ENCODE data around the gene CYP39A1. TPM values are rescaled to one million over a fixed set of nuclear protein-coding genes. Genes with fewer than 3 reads are reported as not detected.

The CYP39A1 gene
- total RNA-seq, 1 donor from 2014 or later: 5.4 TPM

DNA sequence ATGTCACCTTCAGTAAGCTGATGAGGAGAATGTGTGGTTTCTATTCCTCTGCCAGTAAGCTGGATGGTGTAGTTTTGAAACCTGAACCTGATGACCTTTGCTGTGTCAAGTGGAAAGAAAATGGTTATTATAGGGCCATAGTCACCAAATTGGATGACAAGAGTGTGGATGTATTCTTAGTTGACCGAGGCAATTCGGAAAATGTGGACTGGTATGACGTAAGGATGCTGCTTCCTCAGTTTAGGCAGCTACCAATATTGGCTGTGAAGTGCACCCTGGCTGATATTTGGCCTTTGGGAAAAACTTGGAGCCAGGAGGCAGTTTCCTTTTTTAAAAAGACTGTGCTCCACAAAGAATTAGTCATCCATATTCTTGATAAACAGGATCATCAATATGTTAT lies 37.0 kb upstream of the CYP39A1 start:
- H3K4me1 ChIP-seq: no peaks in the 10 kb centered on the region
- H3K4me3 ChIP-seq: no peak overlapping the region
- H3K27me3 ChIP-seq: no peaks in the 10 kb centered on the region
- H3K36me3 ChIP-seq: no peaks in the 10 kb centered on the region
- H3K27ac ChIP-seq: no peak overlapping the region
- no peak for TF ChIP-seq POLR2A (IDR thresholded peaks at IDR 0.05)
- no peak for TF ChIP-seq CTCF (IDR thresholded peaks at IDR 0.05)
- no peak for TF ChIP-seq POLR2AphosphoS5 (IDR thresholded peaks at IDR 0.05; ENCODE audit: insufficient read depth in 1 of 2, low read depth in 1 of 2)
- no peak for DNase-seq (ENCODE audit: extremely low spot score in 2 of 2)
- intact Hi-C loops (cut with DNase I): no loop called here
- H3K9me3 ChIP-seq: no peaks in the 10 kb centered on the region

DNA sequence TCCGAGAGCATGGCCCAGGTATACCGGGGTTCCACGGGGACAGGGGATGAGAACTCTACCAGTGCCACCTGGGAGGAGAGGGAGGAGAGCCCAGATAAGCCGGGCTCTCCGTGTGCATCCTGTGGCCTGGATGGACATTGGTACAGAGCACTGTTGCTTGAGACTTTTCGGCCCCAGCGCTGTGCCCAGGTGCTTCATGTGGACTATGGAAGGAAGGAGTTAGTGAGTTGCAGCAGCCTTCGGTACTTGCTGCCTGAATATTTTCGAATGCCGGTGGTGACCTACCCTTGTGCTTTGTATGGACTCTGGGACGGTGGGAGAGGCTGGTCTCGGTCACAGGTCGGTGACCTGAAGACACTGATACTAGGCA lies 36.3 kb upstream of the CYP39A1 start:
- Histone ChIP-seq H3K27me3 (no peaks in the 10 kb centered on the region), H3K27ac (no peak overlapping the region), H3K4me3 (no peak overlapping the region), H3K9me3 (no peaks in the 10 kb centered on the region), H3K4me1 (no peaks in the 10 kb centered on the region), H3K36me3 (no peaks in the 10 kb centered on the region)
- no peak for DNase-seq (ENCODE audit: extremely low spot score in 2 of 2)
- intact Hi-C loops (cut with DNase I): no loop called here
- TF ChIP-seq POLR2A (IDR thresholded peaks at IDR 0.05) (no peak), CTCF (IDR thresholded peaks at IDR 0.05) (no peak), POLR2AphosphoS5 (IDR thresholded peaks at IDR 0.05; ENCODE audit: insufficient read depth in 1 of 2, low read depth in 1 of 2) (no peak)

GRCh38 chr6:46688117-46688965 lies 35.7 kb upstream of the CYP39A1 start:
- no peak overlapping the region for H3K27ac ChIP-seq
- H3K9me3 ChIP-seq: no peaks in the 10 kb centered on the region
- no peaks in the 10 kb centered on the region for H3K36me3 ChIP-seq
- no peaks in the 10 kb centered on the region for H3K4me1 ChIP-seq
- H3K4me3 ChIP-seq: no peak overlapping the region
- no peak for TF ChIP-seq POLR2A (IDR thresholded peaks at IDR 0.05)
- TF ChIP-seq CTCF (IDR thresholded peaks at IDR 0.05): no peak
- TF ChIP-seq POLR2AphosphoS5 (IDR thresholded peaks at IDR 0.05; ENCODE audit: insufficient read depth in 1 of 2, low read depth in 1 of 2): no peak
- intact Hi-C loops (cut with DNase I): no loop called here
- no peak for DNase-seq (ENCODE audit: extremely low spot score in 2 of 2)
- H3K27me3 ChIP-seq: no peaks in the 10 kb centered on the region

DNA sequence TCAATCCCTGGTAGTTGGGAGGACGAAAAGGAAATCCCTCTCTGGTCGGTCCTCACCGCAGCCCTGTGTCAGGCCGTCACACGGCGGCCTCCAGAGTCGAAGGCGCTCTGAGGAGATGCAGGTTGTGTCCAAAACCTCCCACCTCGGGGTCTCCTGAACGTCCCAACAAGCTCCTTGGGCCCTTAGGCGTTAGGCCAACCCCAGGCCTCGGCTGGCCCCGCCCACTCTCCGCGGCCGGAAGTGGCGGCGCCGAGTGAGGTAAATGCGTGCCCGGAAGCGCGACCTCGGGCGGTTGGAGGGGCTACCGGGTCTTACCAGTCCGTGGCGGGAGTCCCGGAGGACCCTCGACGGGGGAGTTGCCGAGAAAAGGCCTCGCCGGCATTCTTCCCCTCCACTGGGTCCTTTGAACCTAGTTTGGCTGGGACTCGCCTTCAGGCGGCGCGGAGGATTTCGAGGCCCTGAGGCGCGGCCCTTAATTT lies 35.0 kb upstream of the CYP39A1 start, which contains the start of gene TDRD6:
TSS of gene TDRD6 (plus strand) at position 267 of the 479 bp plus-strand sequence. CDS start 244 bp downstream, outside the sequence.
- no peaks in the 10 kb centered on the region for H3K4me1 ChIP-seq
- DNase-seq (ENCODE audit: extremely low spot score in 2 of 2): no peak
- TF ChIP-seq POLR2AphosphoS5 (IDR thresholded peaks at IDR 0.05; ENCODE audit: insufficient read depth in 1 of 2, low read depth in 1 of 2) (no peak), CTCF (IDR thresholded peaks at IDR 0.05) (no peak), POLR2A (IDR thresholded peaks at IDR 0.05) (no peak)
- no peaks in the 10 kb centered on the region for H3K36me3 ChIP-seq
- intact Hi-C loops (cut with DNase I): no loop called here
- H3K27me3 ChIP-seq: no peaks in the 10 kb centered on the region
- H3K9me3 ChIP-seq: no peaks in the 10 kb centered on the region
- H3K27ac ChIP-seq: no peak within 1 kb of the TSS
- H3K4me3 ChIP-seq: no peak within 1 kb of the TSS

DNA sequence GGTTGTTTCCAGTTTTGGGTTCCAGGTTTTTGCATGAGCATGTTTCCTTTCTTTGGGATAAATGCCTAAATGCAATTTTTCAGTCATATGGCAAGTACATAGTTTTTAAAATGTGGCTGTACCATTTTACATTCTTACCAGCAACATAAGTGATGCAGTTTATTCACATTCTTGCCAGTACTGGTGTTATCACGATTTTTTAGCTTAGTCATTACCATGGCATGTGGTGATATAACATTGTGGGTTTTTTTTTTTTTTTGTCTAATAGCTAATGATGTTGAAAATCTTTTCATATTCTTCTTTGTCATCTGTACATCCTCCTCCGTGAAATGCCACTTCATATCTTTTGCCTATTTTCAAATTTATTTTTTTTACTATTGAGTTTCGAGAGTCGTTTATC lies 32.2 kb upstream of the CYP39A1 start:
- DNase-seq (ENCODE audit: extremely low spot score in 2 of 2): no peak
- intact Hi-C loops (cut with DNase I): no loop called here
- H3K4me3 ChIP-seq: no peak overlapping the region
- no peaks in the 10 kb centered on the region for H3K9me3 ChIP-seq
- H3K4me1 ChIP-seq: no peaks in the 10 kb centered on the region
- no peak overlapping the region for H3K27ac ChIP-seq
- no peaks in the 10 kb centered on the region for H3K27me3 ChIP-seq
- H3K36me3 ChIP-seq: no peaks in the 10 kb centered on the region
- TF ChIP-seq POLR2A (IDR thresholded peaks at IDR 0.05): no peak
- no peak for TF ChIP-seq CTCF (IDR thresholded peaks at IDR 0.05)
- no peak for TF ChIP-seq POLR2AphosphoS5 (IDR thresholded peaks at IDR 0.05; ENCODE audit: insufficient read depth in 1 of 2, low read depth in 1 of 2)

Data from vagina (tissue), 2 donors.